GM19239 (cell line): Measurements from ENCODE around the gene TRPC6.
A peak's percentile ranks its signal among the peaks of the same experiment; 100 is the strongest.

Experiments
- DNase-seq: peaks from one replicate; pipeline ENCODE4 v3.0.0; 2011; ENCODE audit warnings: low spot score; ENCODE audit not compliant: insufficient read length
- FAIRE-seq: peaks from 2 replicates; lab custom pipeline; 2011; peaks lifted over from hg19 to GRCh38; lab: Jason Lieb, UNC

The TRPC6 gene

DNA sequence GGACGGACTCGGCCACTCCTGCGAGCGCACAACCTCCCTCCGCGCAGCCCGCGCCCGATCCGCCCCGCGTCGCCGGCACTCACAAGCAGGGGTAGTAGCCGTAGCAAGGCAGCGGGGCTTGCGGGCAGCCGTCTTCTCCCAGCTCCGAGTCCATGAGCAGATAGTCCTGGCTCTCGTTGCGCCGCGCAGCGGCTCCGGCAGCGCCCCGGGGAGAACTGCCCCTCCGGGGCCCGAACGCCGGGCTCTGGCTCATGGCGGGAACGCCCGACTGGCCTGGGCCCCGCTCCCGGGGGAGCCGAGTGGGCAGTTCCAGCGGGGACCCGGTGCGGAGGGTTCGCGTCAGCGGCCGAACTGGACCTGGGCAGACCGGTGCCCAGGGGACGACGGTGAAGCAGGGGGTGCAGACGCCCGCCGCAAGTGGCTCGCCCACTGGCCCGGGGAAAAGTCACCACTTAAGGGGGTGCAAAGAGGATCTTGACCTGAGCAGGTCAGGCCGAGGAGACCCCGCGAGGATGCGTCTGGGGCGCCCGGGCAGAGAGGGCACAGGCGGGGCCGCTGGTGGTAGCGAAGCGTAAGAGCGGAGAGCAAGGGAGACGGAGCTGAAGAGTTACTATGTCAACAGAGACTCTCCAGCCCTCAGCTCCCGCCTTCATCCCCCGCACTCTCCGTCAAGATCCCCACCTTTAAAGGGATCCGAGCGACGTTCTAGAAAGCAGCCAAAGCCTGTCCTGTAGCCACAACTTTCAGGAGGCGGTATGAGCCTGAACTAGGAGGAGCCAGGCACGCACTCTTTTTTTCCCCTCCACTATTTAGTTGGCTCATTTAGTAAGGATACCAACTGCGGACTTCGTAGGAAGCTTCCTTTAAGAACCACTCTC lies at the start of gene TRPC6:
Gene TRPC6, minus strand, starts transcription at position 757 of the 878 bp plus-strand sequence. Its CDS starts 504 bp downstream, at position 253.
- FAIRE-seq (no peak), DNase-seq (no peak)

GRCh38 chr11:101620026-101620425 lies 36.2 kb upstream of the TRPC6 start:
- no peak for DNase-seq
- FAIRE-seq: no peak

- FAIRE-seq: no peak
- no peak for DNase-seq
Measured at GRCh38 chr11:101618709-101619108, 34.9 kb upstream of the TRPC6 start.

- no peak for DNase-seq
- no peak for FAIRE-seq
Measured at GRCh38 chr11:101617735-101618332, 34.0 kb upstream of the TRPC6 start.

DNA sequence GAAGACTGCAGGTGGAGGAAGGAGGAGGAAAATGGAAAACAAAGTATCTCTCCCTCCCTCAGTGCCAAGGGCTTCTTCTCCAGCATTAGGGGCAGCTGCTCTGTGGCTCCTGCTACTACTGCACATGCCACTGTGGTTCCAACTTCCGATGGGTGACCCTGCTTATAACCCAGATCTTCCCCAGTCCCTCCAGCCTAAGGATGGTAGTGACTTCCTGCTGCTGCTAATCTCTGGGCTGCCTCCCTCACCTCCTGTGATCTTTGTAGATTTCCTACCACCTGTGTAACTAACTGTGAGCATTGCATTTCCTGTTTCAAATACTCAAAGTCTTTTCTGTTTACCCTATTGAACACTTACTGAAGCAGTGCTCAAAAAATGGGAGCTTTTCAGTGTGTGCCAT lies 28.7 kb upstream of the TRPC6 start:
- DNase-seq: no peak
- no peak for FAIRE-seq

GRCh38 chr11:101600924-101601323 lies 17.1 kb upstream of the TRPC6 start:
- DNase-seq (no peak), FAIRE-seq (no peak)

- DNase-seq (no peak), FAIRE-seq (no peak)
Measured at GRCh38 chr11:101586965-101587364, 3.2 kb upstream of the TRPC6 start.

DNA sequence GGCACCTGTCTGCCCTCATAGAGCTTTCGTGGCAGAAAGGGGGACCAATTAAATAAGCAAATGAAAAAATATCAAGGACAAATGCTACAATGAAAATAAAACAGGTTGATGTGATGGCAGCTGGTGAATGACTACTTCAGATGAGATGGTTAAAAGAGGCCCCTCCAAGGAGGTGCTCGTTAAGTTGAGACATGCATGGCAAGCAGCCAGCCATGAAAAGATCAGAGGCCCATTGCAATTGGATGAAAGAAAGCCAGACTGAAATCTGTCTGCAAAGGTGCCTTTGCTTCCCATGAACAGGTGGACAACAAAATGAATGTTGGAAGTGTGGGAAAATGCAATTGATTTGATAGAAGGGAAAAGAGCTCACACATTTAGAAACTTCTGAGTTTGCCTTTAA lies 848 bp upstream of the TRPC6 start:
- FAIRE-seq: no peak
- DNase-seq: no peak

DNA sequence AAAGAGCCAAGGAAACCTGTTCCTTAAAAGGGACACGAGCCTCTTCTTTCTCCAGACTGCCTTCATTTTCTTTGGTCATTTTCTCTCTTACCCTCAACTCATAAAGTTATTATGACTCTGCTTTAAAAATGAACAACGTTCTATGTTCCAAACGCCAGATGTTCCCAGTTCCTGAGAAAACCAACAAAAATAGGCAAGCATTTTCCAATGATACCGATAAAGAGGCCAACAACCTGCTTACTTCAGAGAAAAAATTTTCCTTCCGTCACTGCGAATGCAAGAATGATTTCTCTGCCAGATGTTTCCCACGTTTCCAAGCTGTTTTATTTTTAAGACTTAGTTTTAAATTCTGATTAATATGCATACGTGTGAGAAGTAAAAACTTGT lies 315 bp upstream of the TRPC6 start:
- no peak for FAIRE-seq

DNA sequence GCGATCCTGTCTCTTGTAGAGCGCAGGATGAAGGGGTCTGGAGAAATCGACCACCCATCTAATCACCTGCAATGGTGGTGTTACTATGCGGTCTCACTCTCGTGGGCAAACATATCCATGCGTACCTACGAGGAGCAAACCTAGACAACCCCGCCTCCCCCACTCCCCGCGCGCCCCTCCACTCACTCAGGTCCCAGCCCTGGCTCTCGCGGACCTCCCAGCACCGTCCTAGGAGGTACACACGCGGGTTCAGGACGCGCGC lies 887 bp downstream of the TRPC6 start:
- FAIRE-seq: no peak
- no peak for DNase-seq

More for the DNA sequence above, 315 bp upstream of the TRPC6 start:
- no peak for DNase-seq

- DNase-seq (no peak), FAIRE-seq (no peak)
Measured at GRCh38 chr11:101582236-101582988, 1.4 kb downstream of the TRPC6 start.

GRCh38 chr11:101577461-101577860 lies 6.3 kb downstream of the TRPC6 start:
- FAIRE-seq: no peak
- no peak for DNase-seq

- DNase-seq (no peak), FAIRE-seq (no peak)
Measured at GRCh38 chr11:101576456-101576855, 7.4 kb downstream of the TRPC6 start.

DNA sequence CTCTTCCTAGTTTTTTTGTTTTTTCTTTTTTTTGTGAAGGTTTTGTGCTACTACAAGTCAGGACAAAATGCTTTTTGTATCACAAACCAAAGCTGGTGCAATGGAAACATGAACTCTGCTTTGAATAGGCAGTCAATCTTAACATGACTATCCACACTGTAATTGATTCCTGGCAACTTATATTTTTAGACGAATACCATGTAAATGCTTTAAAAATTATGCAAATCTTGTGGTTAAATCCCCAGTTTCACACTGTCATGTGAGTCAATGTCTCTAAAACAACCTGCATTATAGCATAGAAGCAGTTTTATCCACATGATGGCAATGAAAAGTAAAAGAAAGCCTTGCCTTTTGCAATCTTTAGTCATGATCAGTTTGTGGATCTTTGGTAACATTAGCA lies 8.9 kb downstream of the TRPC6 start:
- DNase-seq: no peak

GRCh38 chr11:101567071-101567470 lies 16.7 kb downstream of the TRPC6 start:
- no peak for DNase-seq
- no peak for FAIRE-seq

More for the DNA sequence above, 8.9 kb downstream of the TRPC6 start:
- FAIRE-seq: no peak

GRCh38 chr11:101566626-101567025 lies 17.2 kb downstream of the TRPC6 start:
- FAIRE-seq: no peak
- no peak for DNase-seq

GRCh38 chr11:101563166-101563565 lies 20.6 kb downstream of the TRPC6 start:
- DNase-seq: no peak
- no peak for FAIRE-seq

- FAIRE-seq: no peak
- no peak for DNase-seq
Measured at GRCh38 chr11:101555366-101555765, 28.4 kb downstream of the TRPC6 start.

- DNase-seq (peak; percentile 7), FAIRE-seq (peak; percentile 4)
Measured at GRCh38 chr11:101553891-101554292, 29.9 kb downstream of the TRPC6 start.

- DNase-seq (no peak), FAIRE-seq (no peak)
Measured at GRCh38 chr11:101552888-101553287, 30.9 kb downstream of the TRPC6 start.

GRCh38 chr11:101528541-101528940 lies 55.3 kb downstream of the TRPC6 start:
- FAIRE-seq: no peak
- DNase-seq: no peak
